MCF 10A (cell line): ENCODE measurements around the gene GOLPH3. TPM values are rescaled to one million over a fixed set of nuclear protein-coding genes. Genes with fewer than 3 reads are reported as not detected.

Experiments used
- BruUV-seq: library from RNA; stranded (reverse); fragments of 400-500 nt; replicated peaks from 2 replicates; lab custom pipeline; 2021; lab: Mats Ljungman, UMichigan
- CTCF ChIA-PET: fragments of 300-600 bp; sonication (Branson Sonifier 250); formaldehyde crosslinking; extraction: SDS; loops from one replicate; lab custom pipeline; 2021; ENCODE audit warnings: antibody characterized with exemption, inconsistent platforms; lab: Yijun Ruan, JAX
- POLR2A ChIA-PET: fragments of 300-600, 350-650 bp; sonication (Branson Sonifier 250); formaldehyde crosslinking; extraction: SDS; loops from one replicate; lab custom pipeline; 2020; ENCODE audit warnings: antibody characterized with exemption, inconsistent platforms; lab: Yijun Ruan, JAX
- DNase-seq: peaks from one replicate; pipeline ENCODE4 v3.0.0-alpha.2; 2018; ENCODE audit not compliant: unreplicated experiment
- H3K27ac Mint-ChIP-seq: one replicate; pipeline ENCODE4 v1.8.0; 2022; ENCODE audit warnings: mild to moderate bottlenecking, low read depth, mixed read lengths; ENCODE audit not compliant: unreplicated experiment
- H3K27me3 Mint-ChIP-seq: one replicate; pipeline ENCODE4 v1.8.0; 2022; ENCODE audit warnings: mixed read lengths; ENCODE audit not compliant: insufficient read depth, unreplicated experiment
- H3K36me3 Mint-ChIP-seq: one replicate; pipeline ENCODE4 v1.8.0; 2022; ENCODE audit warnings: mild to moderate bottlenecking, moderate library complexity, mixed read lengths; ENCODE audit not compliant: insufficient read depth, unreplicated experiment
- H3K4me1 Mint-ChIP-seq: one replicate; pipeline ENCODE4 v1.8.0; 2022; ENCODE audit warnings: mixed read lengths; ENCODE audit not compliant: insufficient read depth, unreplicated experiment
- H3K4me3 Mint-ChIP-seq: one replicate; pipeline ENCODE4 v1.8.0; 2022; ENCODE audit warnings: mild to moderate bottlenecking, moderate library complexity, mixed read lengths; ENCODE audit not compliant: unreplicated experiment
- H3K9me3 Mint-ChIP-seq: one replicate; pipeline ENCODE4 v1.8.0; 2022; ENCODE audit warnings: mixed read lengths; ENCODE audit not compliant: unreplicated experiment
- CTCF ChIP-seq: fragments of 200-600 bp; IDR thresholded peaks from one replicate; pipeline ENCODE4 v1.8.0; 2022; ENCODE audit warnings: antibody characterized with exemption, mild to moderate bottlenecking; ENCODE audit not compliant: unreplicated experiment
- intact Hi-C: fragments of 100-400 bp; cut with micrococcal nuclease; formaldehyde crosslinking; loops from 2 replicates; pipeline ENCODE4 v1.14.1; 2022
- total RNA-seq: library from RNA; stranded (reverse); gene quantifications from 2 replicates; pipeline ENCODE4 v1.2.3, GENCODE V29; 2022

Gene GOLPH3
- total RNA-seq, 1 experiment from 2014 or later = 89.6 TPM

- peaks cover 6% of the 10 kb centered on the region for H3K36me3 Mint-ChIP-seq
- POLR2A ChIA-PET = interaction anchor here (0.8 kb wide), 1 partner anchor 8 kb away, joined by 3 read pairs; no protein-coding TSS in a partner anchor
- H3K4me1 Mint-ChIP-seq = peaks cover 6% of the 10 kb centered on the region
- BruUV-seq = no TSS peak
- H3K4me3 Mint-ChIP-seq = no peak overlapping the region
- H3K9me3 Mint-ChIP-seq = no peaks in the 10 kb centered on the region
- no peak for TF ChIP-seq CTCF
- intact Hi-C loops = no loop called here
- no peak for DNase-seq
- no peak overlapping the region for H3K27ac Mint-ChIP-seq
- no peaks in the 10 kb centered on the region for H3K27me3 Mint-ChIP-seq
- CTCF ChIA-PET = no interaction called here
These were observed 17.0 kb downstream of the GOLPH3 start for GRCh38 chr5:32157078-32157477.

GRCh38 chr5:32156635-32157034, 17.5 kb downstream of the GOLPH3 start:
- POLR2A ChIA-PET = interaction anchor here (0.8 kb wide), 1 partner anchor 8 kb away, joined by 3 read pairs; no protein-coding TSS in a partner anchor
- Mint-ChIP-seq H3K27me3 (no peaks in the 10 kb centered on the region), H3K9me3 (no peaks in the 10 kb centered on the region)

GRCh38 chr5:32155211-32155610, 18.9 kb downstream of the GOLPH3 start:
- intact Hi-C loops = no loop called here
- ChIA-PET CTCF (interaction anchor here (1.9 kb wide), 1 partner anchor 9 kb away, joined by 9 read pairs; no protein-coding TSS in a partner anchor), POLR2A (interaction anchor here (0.7 kb wide), 2 partner anchors 20 to 316 kb away, joined by 3 read pairs; no protein-coding TSS in a partner anchor)
- no peaks in the 10 kb centered on the region for H3K9me3 Mint-ChIP-seq
- no peak overlapping the region for H3K4me3 Mint-ChIP-seq
- DNase-seq = no peak
- peaks cover 6% of the 10 kb centered on the region for H3K36me3 Mint-ChIP-seq
- peaks cover 16% of the 10 kb centered on the region for H3K4me1 Mint-ChIP-seq
- BruUV-seq = no TSS peak
- no peaks in the 10 kb centered on the region for H3K27me3 Mint-ChIP-seq
- H3K27ac Mint-ChIP-seq = no peak overlapping the region
- no peak for TF ChIP-seq CTCF

More at GRCh38 chr5:32156635-32157034, 17.5 kb downstream of the GOLPH3 start:
- H3K4me3 Mint-ChIP-seq = no peak overlapping the region
- peaks cover 6% of the 10 kb centered on the region for H3K36me3 Mint-ChIP-seq
- CTCF ChIA-PET = no interaction called here
- no peak for TF ChIP-seq CTCF
- no TSS peak for BruUV-seq
- no peak for DNase-seq
- intact Hi-C loops = no loop called here
- H3K27ac Mint-ChIP-seq = no peak overlapping the region
- H3K4me1 Mint-ChIP-seq = peaks cover 10% of the 10 kb centered on the region

- H3K27ac Mint-ChIP-seq = no peak overlapping the region
These were observed 20.4 kb downstream of the GOLPH3 start for GRCh38 chr5:32153723-32154122.

More at GRCh38 chr5:32153723-32154122, 20.4 kb downstream of the GOLPH3 start:
- intact Hi-C loops = no loop called here
- no peaks in the 10 kb centered on the region for H3K27me3 Mint-ChIP-seq
- DNase-seq = no peak
- peaks cover 23% of the 10 kb centered on the region for H3K4me1 Mint-ChIP-seq
- H3K9me3 Mint-ChIP-seq = no peaks in the 10 kb centered on the region
- no peak for TF ChIP-seq CTCF
- peaks cover 6% of the 10 kb centered on the region for H3K36me3 Mint-ChIP-seq
- no TSS peak for BruUV-seq
- H3K4me3 Mint-ChIP-seq = no peak overlapping the region
- ChIA-PET POLR2A (interaction anchor here (0.7 to 1.1 kb wide), 3 partner anchors 10 to 40 kb away, joined by 3 read pairs; no protein-coding TSS in a partner anchor), CTCF (interaction anchor here (1.9 kb wide), 1 partner anchor 11 kb away, joined by 9 read pairs; no protein-coding TSS in a partner anchor)
